Measurements from ENCODE around the gene COL20A1. TPM values are rescaled to one million over a fixed set of nuclear protein-coding genes. Genes with fewer than 3 reads are reported as not detected.

COL20A1 gene
- total and polyA plus RNA-seq, 2 donors (not counting 1 experiment from before 2014, with no cell fraction given), result not detected

- Histone ChIP-seq H3K36me3 (ENCODE audit: control insufficient read depth, insufficient read depth, low read length) (no peaks in the 10 kb centered on the region), H3K27ac (ENCODE audit: insufficient read depth, low read length) (no peak within 1 kb of the TSS), H3K4me1 (ENCODE audit: control insufficient read depth, extremely low read depth, insufficient read depth, low read length) (no peaks in the 10 kb centered on the region), H3K27me3 (ENCODE audit: control insufficient read depth, insufficient read depth, low read length) (peaks cover 39% of the 10 kb centered on the region), H3K9me3 (ENCODE audit: control insufficient read depth, insufficient read depth, low read depth, low read length) (no peaks in the 10 kb centered on the region), H3K4me2 (ENCODE audit: extremely low read depth, insufficient read depth, low read length) (no peak within 1 kb of the TSS), H3K4me3 (replicated peaks in 1 of 4; ENCODE audit: control extremely low read depth in 1 of 4, insufficient read depth in 1 of 4, low read depth in 3 of 4, low read length in 4 of 4) (no peak within 1 kb of the TSS), H3K79me2 (ENCODE audit: control insufficient read depth, insufficient read depth, low read length) (no peaks in the 10 kb centered on the region), H2AFZ (ENCODE audit: low read length) (no peak within 1 kb of the TSS), H4K20me1 (ENCODE audit: control insufficient read depth, extremely low read depth, insufficient read depth, low read length) (no peaks in the 10 kb centered on the region), H3K9ac (ENCODE audit: insufficient read depth, low read length) (no peak within 1 kb of the TSS)
- TF ChIP-seq CTCF (conservative IDR thresholded peaks at IDR 0.05 in 1 of 2, IDR thresholded peaks at IDR 0.05 in 1 of 2; ENCODE audit: low read depth in 1 of 2, low read length in 2 of 2), result no peak
- TF ChIP-seq EZH2 (IDR thresholded peaks at IDR 0.05; ENCODE audit: low read length, missing control alignments), result no peak
- no peak for DNase-seq (ENCODE audit: low read depth in 2 of 2)
Measured at GRCh38 chr20:63254232-63254605, 38.8 kb upstream of the COL20A1 start, which contains the start of gene NKAIN4. Gene NKAIN4, minus strand, starts transcription at chr20:63254463. Its CDS starts 13 bp downstream, at chr20:63254450.

- no peak overlapping the region for H2AFZ ChIP-seq (ENCODE audit: low read length)
- H3K4me3 ChIP-seq (replicated peaks in 1 of 4; ENCODE audit: control extremely low read depth in 1 of 4, insufficient read depth in 1 of 4, low read depth in 3 of 4, low read length in 4 of 4), result no peak overlapping the region
- H3K4me1 ChIP-seq (ENCODE audit: control insufficient read depth, extremely low read depth, insufficient read depth, low read length), result no peaks in the 10 kb centered on the region
- no peak for TF ChIP-seq CTCF (conservative IDR thresholded peaks at IDR 0.05 in 1 of 2, IDR thresholded peaks at IDR 0.05 in 1 of 2; ENCODE audit: low read depth in 1 of 2, low read length in 2 of 2)
- TF ChIP-seq EZH2 (IDR thresholded peaks at IDR 0.05; ENCODE audit: low read length, missing control alignments), result no peak
- no peak for DNase-seq (ENCODE audit: low read depth in 2 of 2)
- no peaks in the 10 kb centered on the region for H3K79me2 ChIP-seq (ENCODE audit: control insufficient read depth, insufficient read depth, low read length)
- H3K4me2 ChIP-seq (ENCODE audit: extremely low read depth, insufficient read depth, low read length), result no peak overlapping the region
- peaks cover 39% of the 10 kb centered on the region for H3K27me3 ChIP-seq (ENCODE audit: control insufficient read depth, insufficient read depth, low read length)
- no peaks in the 10 kb centered on the region for H3K9me3 ChIP-seq (ENCODE audit: control insufficient read depth, insufficient read depth, low read depth, low read length)
- no peaks in the 10 kb centered on the region for H4K20me1 ChIP-seq (ENCODE audit: control insufficient read depth, extremely low read depth, insufficient read depth, low read length)
- H3K9ac ChIP-seq (ENCODE audit: insufficient read depth, low read length), result no peak overlapping the region
- H3K36me3 ChIP-seq (ENCODE audit: control insufficient read depth, insufficient read depth, low read length), result no peaks in the 10 kb centered on the region
- no peak overlapping the region for H3K27ac ChIP-seq (ENCODE audit: insufficient read depth, low read length)
Measured at GRCh38 chr20:63254606-63255384, 38.2 kb upstream of the COL20A1 start.

GRCh38 chr20:63255931-63256704, 36.9 kb upstream of the COL20A1 start:
- no peak overlapping the region for H3K4me2 ChIP-seq (ENCODE audit: extremely low read depth, insufficient read depth, low read length)
- no peak for DNase-seq (ENCODE audit: low read depth in 2 of 2)
- TF ChIP-seq EZH2 (IDR thresholded peaks at IDR 0.05; ENCODE audit: low read length, missing control alignments), result no peak
- no peak for TF ChIP-seq CTCF (conservative IDR thresholded peaks at IDR 0.05 in 1 of 2, IDR thresholded peaks at IDR 0.05 in 1 of 2; ENCODE audit: low read depth in 1 of 2, low read length in 2 of 2)
- no peaks in the 10 kb centered on the region for H3K79me2 ChIP-seq (ENCODE audit: control insufficient read depth, insufficient read depth, low read length)
- H4K20me1 ChIP-seq (ENCODE audit: control insufficient read depth, extremely low read depth, insufficient read depth, low read length), result no peaks in the 10 kb centered on the region
- H3K9ac ChIP-seq (ENCODE audit: insufficient read depth, low read length), result no peak overlapping the region
- no peaks in the 10 kb centered on the region for H3K4me1 ChIP-seq (ENCODE audit: control insufficient read depth, extremely low read depth, insufficient read depth, low read length)
- no peaks in the 10 kb centered on the region for H3K9me3 ChIP-seq (ENCODE audit: control insufficient read depth, insufficient read depth, low read depth, low read length)
- no peaks in the 10 kb centered on the region for H3K36me3 ChIP-seq (ENCODE audit: control insufficient read depth, insufficient read depth, low read length)
- H2AFZ ChIP-seq (ENCODE audit: low read length), result no peak overlapping the region
- H3K27ac ChIP-seq (ENCODE audit: insufficient read depth, low read length), result no peak overlapping the region
- peaks cover 50% of the 10 kb centered on the region for H3K27me3 ChIP-seq (ENCODE audit: control insufficient read depth, insufficient read depth, low read length)
- no peak overlapping the region for H3K4me3 ChIP-seq (replicated peaks in 1 of 4; ENCODE audit: control extremely low read depth in 1 of 4, insufficient read depth in 1 of 4, low read depth in 3 of 4, low read length in 4 of 4)

Data from fibroblast of lung (primary cell).